A549 (cell line): ENCODE data around the gene CRYGA.

Source experiments
- CBX8 ChIP-seq: fragments of 200-600 bp; sonication (generic); IDR thresholded peaks from 2 replicates; pipeline ENCODE4 v1.6.1; 2016
- CEBPB ChIP-seq, 2 experiments: fragments of >200 bp in 1 of 2; sonication (Bioruptor Twin) in 1 of 2; formaldehyde crosslinking in 1 of 2; IDR thresholded peaks; 2 replicates each; pipeline ENCODE4 v1.6.1; 2012 to 2016
- ESRRA ChIP-seq: fragments of 150-350 bp; IDR thresholded peaks from 2 replicates; pipeline ENCODE4 v1.6.1; 2014; ENCODE audit warnings: mild to moderate bottlenecking, low read length, borderline replicate concordance
- HDAC2 ChIP-seq: fragments of 200-600 bp; sonication (generic); IDR thresholded peaks from 2 replicates; pipeline ENCODE4 v1.6.1; 2016
- HOXA7 ChIP-seq: fragments of 250-450 bp; sonication (Bioruptor Pico); IDR thresholded peaks from 2 replicates; pipeline ENCODE4 v1.5.0; 2020; ENCODE audit warnings: mild to moderate bottlenecking, moderate library complexity
- MAZ ChIP-seq: fragments of 150-350 bp; IDR thresholded peaks from 2 replicates; pipeline ENCODE4 v1.6.1; 2014; ENCODE audit warnings: antibody characterized with exemption, low read depth, low read length, borderline replicate concordance
- POLR2A ChIP-seq: IDR thresholded peaks from 2 replicates; pipeline ENCODE4 v1.6.1; 2012; ENCODE audit warnings: mild to moderate bottlenecking, low read length
- ZFP36 ChIP-seq: fragments of 450-650 bp; IDR thresholded peaks from 2 replicates; pipeline ENCODE4 v1.6.1; 2014; ENCODE audit warnings: borderline replicate concordance; ENCODE audit not compliant: partially characterized antibody
- TF ChIP-seq, protein P1 (sequence below): fragments of 450-650 bp; IDR thresholded peaks from 2 replicates; pipeline ENCODE4 v1.6.1; 2014; ENCODE audit warnings: antibody characterized with exemption

DNA sequence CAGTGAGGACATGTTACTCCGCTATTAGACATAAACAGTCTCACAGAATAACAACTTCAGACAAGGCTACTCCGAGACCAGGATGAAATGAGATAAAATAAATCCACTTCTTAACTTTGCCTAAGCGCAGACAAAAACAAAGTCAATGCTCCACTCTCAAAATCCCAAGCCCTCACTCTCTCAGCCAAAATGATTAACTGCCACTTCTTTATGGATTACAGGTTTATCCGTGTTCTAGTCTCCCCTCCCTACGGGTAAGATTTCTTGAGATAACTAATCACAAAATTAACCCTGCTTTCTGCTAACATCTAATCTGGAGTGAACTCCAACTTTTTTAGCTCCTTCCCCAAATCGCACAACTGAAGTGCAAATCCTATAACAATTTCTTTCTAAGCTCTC lies 32.7 kb downstream of the CRYGA start:
- TF ChIP-seq CEBPB (IDR thresholded peaks at IDR 0.05) (no peak), HDAC2 (no peak), POLR2A (no peak), HOXA7 (no peak), MAZ (no peak), CBX8 (no peak), ZFP36 (no peak), ESRRA (no peak)
- TF ChIP-seq, protein P1, sequence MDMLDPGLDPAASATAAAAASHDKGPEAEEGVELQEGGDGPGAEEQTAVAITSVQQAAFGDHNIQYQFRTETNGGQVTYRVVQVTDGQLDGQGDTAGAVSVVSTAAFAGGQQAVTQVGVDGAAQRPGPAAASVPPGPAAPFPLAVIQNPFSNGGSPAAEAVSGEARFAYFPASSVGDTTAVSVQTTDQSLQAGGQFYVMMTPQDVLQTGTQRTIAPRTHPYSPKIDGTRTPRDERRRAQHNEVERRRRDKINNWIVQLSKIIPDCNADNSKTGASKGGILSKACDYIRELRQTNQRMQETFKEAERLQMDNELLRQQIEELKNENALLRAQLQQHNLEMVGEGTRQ: no peak
